Fibroblast of peridontal ligament (primary cell): ENCODE results near the gene ZBTB8OS.
A peak's percentile ranks its signal among the peaks of the same experiment; 100 is the strongest.
"Not testable (repeated sequence)": the region's sequence is repeated elsewhere in the genome, so short reads cannot be mapped to it uniquely, and the experiment has no call there.

Experiments
- DNase-seq: peaks from one replicate; pipeline ENCODE4 v3.0.0-alpha.2; 2010; ENCODE audit errors: extremely low read depth

The ZBTB8OS gene

GRCh38 chr1:32650248-32650751 is at the start of gene ZBTB8OS:
Gene ZBTB8OS, minus strand, starts transcription at chr1:32650550. Its CDS starts 21 bp downstream, at chr1:32650529.
- DNase-seq, result peak; percentile 92

- not testable (repeated sequence) for DNase-seq
Observed at GRCh38 chr1:32696996-32697395, 46.6 kb upstream of the ZBTB8OS start.

- DNase-seq, result no peak
Observed at GRCh38 chr1:32696041-32696440, 45.7 kb upstream of the ZBTB8OS start.

GRCh38 chr1:32695098-32695904 is 45.0 kb upstream of the ZBTB8OS start:
- peak; percentile 85 for DNase-seq

- no peak for DNase-seq
Observed at GRCh38 chr1:32693455-32694174, 43.3 kb upstream of the ZBTB8OS start.

- DNase-seq, result no peak
Observed at GRCh38 chr1:32686387-32686786, 36.0 kb upstream of the ZBTB8OS start.

GRCh38 chr1:32685498-32685897 is 35.1 kb upstream of the ZBTB8OS start:
- no peak for DNase-seq

- DNase-seq, result peak; percentile 86
Observed at GRCh38 chr1:32684167-32684811, 33.9 kb upstream of the ZBTB8OS start.

- DNase-seq, result no peak
Observed at GRCh38 chr1:32683397-32683796, 33.0 kb upstream of the ZBTB8OS start.

- DNase-seq, result no peak
Observed at GRCh38 chr1:32681999-32682398, 31.6 kb upstream of the ZBTB8OS start.

GRCh38 chr1:32681509-32681908 is 31.2 kb upstream of the ZBTB8OS start:
- peak; percentile 52 for DNase-seq

- DNase-seq, result no peak
Observed at GRCh38 chr1:32680642-32681041, 30.3 kb upstream of the ZBTB8OS start.

GRCh38 chr1:32679993-32680392 is 29.6 kb upstream of the ZBTB8OS start:
- not testable (repeated sequence) for DNase-seq

GRCh38 chr1:32676945-32677344 is 26.6 kb upstream of the ZBTB8OS start:
- no peak for DNase-seq

- DNase-seq, result not testable (repeated sequence)
Observed at GRCh38 chr1:32668716-32669115, 18.4 kb upstream of the ZBTB8OS start.

- DNase-seq, result no peak
Observed at GRCh38 chr1:32666901-32667566, 16.7 kb upstream of the ZBTB8OS start.

- no peak for DNase-seq
Observed at GRCh38 chr1:32665915-32666314, 15.6 kb upstream of the ZBTB8OS start.

GRCh38 chr1:32659581-32659980 is 9.2 kb upstream of the ZBTB8OS start:
- no peak for DNase-seq

GRCh38 chr1:32652244-32652962 is 2.1 kb upstream of the ZBTB8OS start:
- DNase-seq, result no peak

GRCh38 chr1:32651461-32652073 is 1.2 kb upstream of the ZBTB8OS start:
- no peak for DNase-seq
